T-helper 17 cell (primary cell): ENCODE measurements around the gene SLC2A5. TPM values are rescaled to one million over a fixed set of nuclear protein-coding genes. Genes with fewer than 3 reads are reported as not detected.

Experiments used
- ATAC-seq: fragments of 150-1000 bp; cut with Tn5 transposase; 2 replicates; pipeline ENCODE4 v1.10.0; 2021; ENCODE audit warnings: mild to moderate bottlenecking, moderate library complexity
- DNase-seq, 3 donors: peaks; one replicate each; pipeline versions ENCODE4 v3.0.0 to v3.0.0-alpha.2; 2020 to 2021
- H3K9me3 ChIP-seq: one replicate; pipeline ENCODE4 v1.7.0; 2013; ENCODE audit warnings: low read length, mild to moderate bottlenecking; ENCODE audit not compliant: control insufficient read depth, poor library complexity, severe bottlenecking
- H3K27ac Mint-ChIP-seq: one replicate; pipeline ENCODE4 v1.8.0; 2022; ENCODE audit warnings: mild to moderate bottlenecking, moderate library complexity, mixed read lengths
- H3K27me3 Mint-ChIP-seq: one replicate; pipeline ENCODE4 v1.8.0; 2022; ENCODE audit warnings: mixed read lengths
- H3K36me3 Mint-ChIP-seq: one replicate; pipeline ENCODE4 v1.8.0; 2022; ENCODE audit warnings: low read depth, mixed read lengths
- H3K4me1 Mint-ChIP-seq: one replicate; pipeline ENCODE4 v1.8.0; 2022; ENCODE audit warnings: mild to moderate bottlenecking, mixed read lengths
- H3K4me3 Mint-ChIP-seq: one replicate; pipeline ENCODE4 v1.8.0; 2022; ENCODE audit warnings: mild to moderate bottlenecking, moderate library complexity, mixed read lengths
- total RNA-seq, 4 donors: library from RNA in 2 of 4; stranded (reverse) in 2 of 4; gene quantifications; one replicate each; pipeline ENCODE4 v1.2.3 and lab custom pipeline; 2022 to 2026

Gene SLC2A5
- total RNA-seq, 2 donors from 2014 or later = 0.85 TPM; not detected in 1

DNA sequence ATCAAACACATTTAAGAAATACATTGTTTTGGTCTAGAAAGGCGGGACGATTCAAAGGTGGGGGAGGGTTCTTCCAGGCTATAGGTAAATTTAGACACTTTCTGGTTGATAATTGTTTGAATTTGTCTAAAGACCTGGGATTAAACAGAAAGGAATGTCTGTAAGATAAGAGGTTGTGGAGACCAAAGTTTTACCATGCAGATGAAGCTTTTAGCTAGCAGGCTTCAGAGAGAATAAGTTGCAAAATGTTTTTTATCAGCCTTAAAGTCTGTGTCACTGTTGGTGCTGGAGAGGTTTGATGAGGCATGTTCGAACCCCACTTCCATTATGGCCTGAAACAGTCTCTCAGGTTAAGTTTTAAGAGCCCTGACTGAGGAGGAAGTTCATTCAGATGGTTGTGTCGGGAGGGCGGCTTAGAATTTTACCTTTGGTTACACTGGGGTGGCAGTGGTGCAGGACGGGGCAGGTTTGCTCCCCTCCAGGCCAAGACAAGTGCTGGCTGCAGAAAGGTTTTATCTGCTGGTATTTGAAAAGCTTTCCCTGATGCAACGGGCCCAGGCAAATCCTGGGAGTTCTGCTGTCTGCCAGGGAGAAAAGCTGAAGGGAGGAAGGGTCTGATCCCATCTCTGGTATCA lies 16.0 kb upstream of the SLC2A5 start:
- peaks cover 21% of the 10 kb centered on the region for H3K27me3 Mint-ChIP-seq
- no peak for ATAC-seq

GRCh38 chr1:9084906-9085305 lies 15.5 kb upstream of the SLC2A5 start:
- Mint-ChIP-seq H3K36me3 (peaks cover 3% of the 10 kb centered on the region), H3K4me1 (peaks cover 5% of the 10 kb centered on the region), H3K27me3 (peaks cover 24% of the 10 kb centered on the region), H3K4me3 (no peak overlapping the region), H3K27ac (no peak overlapping the region)
- no peak for ATAC-seq
- no peak for DNase-seq
- H3K9me3 ChIP-seq = no peaks in the 10 kb centered on the region

More for the DNA sequence above, 16.0 kb upstream of the SLC2A5 start:
- no peak for DNase-seq
- H3K4me1 Mint-ChIP-seq = peaks cover 3% of the 10 kb centered on the region
- peaks cover 3% of the 10 kb centered on the region for H3K36me3 Mint-ChIP-seq
- no peak overlapping the region for H3K4me3 Mint-ChIP-seq
- no peaks in the 10 kb centered on the region for H3K9me3 ChIP-seq
- H3K27ac Mint-ChIP-seq = no peak overlapping the region

- H3K27me3 Mint-ChIP-seq = peaks cover 41% of the 10 kb centered on the region
- no peaks in the 10 kb centered on the region for H3K9me3 ChIP-seq
- peak overlapping the region; percentile 53 for H3K27ac Mint-ChIP-seq
- DNase-seq (no peak), ATAC-seq (no peak)
- H3K4me3 Mint-ChIP-seq = no peak overlapping the region
- H3K4me1 Mint-ChIP-seq = peaks cover 10% of the 10 kb centered on the region
- no peaks in the 10 kb centered on the region for H3K36me3 Mint-ChIP-seq
Measured at GRCh38 chr1:9081473-9081872, 12.0 kb upstream of the SLC2A5 start.

DNA sequence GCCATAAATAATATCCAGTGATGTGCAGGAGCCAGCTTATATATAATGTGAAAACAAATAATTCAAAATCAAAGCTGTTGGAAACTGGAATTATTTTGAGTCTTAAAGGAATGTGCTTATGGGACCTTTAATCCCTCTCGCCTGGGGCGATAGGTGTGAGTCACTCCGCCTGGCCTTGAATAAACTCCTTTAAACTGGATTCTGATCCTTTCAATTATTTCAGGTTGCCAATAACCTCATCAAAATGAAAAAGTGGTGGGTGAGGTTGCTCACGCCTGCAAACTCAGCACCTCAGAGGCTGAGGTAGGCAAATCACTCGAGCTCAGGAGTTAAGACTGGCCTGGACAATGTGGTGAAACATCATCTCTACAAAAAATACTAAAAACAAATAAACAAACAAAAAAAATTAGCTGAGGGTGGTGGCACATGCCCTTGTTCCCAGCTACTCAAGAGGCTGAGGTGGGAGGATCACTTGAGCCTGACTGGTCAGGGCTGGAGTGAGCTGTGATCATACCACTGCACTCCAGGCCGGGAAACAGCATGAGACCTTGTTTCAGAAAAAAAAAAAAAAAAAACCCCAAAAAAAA lies 11.4 kb upstream of the SLC2A5 start:
- H3K4me1 Mint-ChIP-seq = peaks cover 12% of the 10 kb centered on the region
- H3K9me3 ChIP-seq = no peaks in the 10 kb centered on the region
- H3K27ac Mint-ChIP-seq = no peak overlapping the region
- DNase-seq (no peak), ATAC-seq (no peak)
- H3K27me3 Mint-ChIP-seq = peaks cover 48% of the 10 kb centered on the region
- no peaks in the 10 kb centered on the region for H3K36me3 Mint-ChIP-seq
- H3K4me3 Mint-ChIP-seq = no peak overlapping the region

GRCh38 chr1:9079988-9080704 lies 10.7 kb upstream of the SLC2A5 start:
- no peak for DNase-seq
- Mint-ChIP-seq H3K27me3 (peaks cover 51% of the 10 kb centered on the region), H3K4me1 (peaks cover 14% of the 10 kb centered on the region), H3K27ac (no peak overlapping the region), H3K4me3 (no peak overlapping the region), H3K36me3 (no peaks in the 10 kb centered on the region)
- no peaks in the 10 kb centered on the region for H3K9me3 ChIP-seq
- ATAC-seq = no peak

- H3K36me3 Mint-ChIP-seq = no peaks in the 10 kb centered on the region
- no peak for ATAC-seq
- H3K27ac Mint-ChIP-seq = no peak overlapping the region
- H3K4me1 Mint-ChIP-seq = peaks cover 16% of the 10 kb centered on the region
- H3K27me3 Mint-ChIP-seq = peaks cover 54% of the 10 kb centered on the region
- no peak overlapping the region for H3K4me3 Mint-ChIP-seq
- no peaks in the 10 kb centered on the region for H3K9me3 ChIP-seq
- DNase-seq = no peak
Measured at GRCh38 chr1:9078752-9079500, 9.5 kb upstream of the SLC2A5 start.

- no peak for DNase-seq
- no peak for ATAC-seq
- no peak overlapping the region for H3K27ac Mint-ChIP-seq
- no peak overlapping the region for H3K4me3 Mint-ChIP-seq
- peaks cover 16% of the 10 kb centered on the region for H3K4me1 Mint-ChIP-seq
- H3K36me3 Mint-ChIP-seq = no peaks in the 10 kb centered on the region
- no peaks in the 10 kb centered on the region for H3K9me3 ChIP-seq
- peaks cover 57% of the 10 kb centered on the region for H3K27me3 Mint-ChIP-seq
Measured at GRCh38 chr1:9078015-9078751, 8.7 kb upstream of the SLC2A5 start.

- H3K27me3 Mint-ChIP-seq = peaks cover 44% of the 10 kb centered on the region
- H3K9me3 ChIP-seq = no peaks in the 10 kb centered on the region
- no peaks in the 10 kb centered on the region for H3K36me3 Mint-ChIP-seq
- DNase-seq (no peak), ATAC-seq (peak; percentile 48)
- H3K4me3 Mint-ChIP-seq = no peak overlapping the region
- H3K4me1 Mint-ChIP-seq = peaks cover 11% of the 10 kb centered on the region
- no peak overlapping the region for H3K27ac Mint-ChIP-seq
Measured at GRCh38 chr1:9075022-9075421, 5.6 kb upstream of the SLC2A5 start.

GRCh38 chr1:9073143-9073542 lies 3.7 kb upstream of the SLC2A5 start:
- ATAC-seq = no peak
- H3K4me1 Mint-ChIP-seq = peaks cover 13% of the 10 kb centered on the region
- no peak overlapping the region for H3K27ac Mint-ChIP-seq
- peaks cover 41% of the 10 kb centered on the region for H3K27me3 Mint-ChIP-seq
- no peaks in the 10 kb centered on the region for H3K36me3 Mint-ChIP-seq
- H3K4me3 Mint-ChIP-seq = no peak overlapping the region
- no peak for DNase-seq
- H3K9me3 ChIP-seq = no peaks in the 10 kb centered on the region

DNA sequence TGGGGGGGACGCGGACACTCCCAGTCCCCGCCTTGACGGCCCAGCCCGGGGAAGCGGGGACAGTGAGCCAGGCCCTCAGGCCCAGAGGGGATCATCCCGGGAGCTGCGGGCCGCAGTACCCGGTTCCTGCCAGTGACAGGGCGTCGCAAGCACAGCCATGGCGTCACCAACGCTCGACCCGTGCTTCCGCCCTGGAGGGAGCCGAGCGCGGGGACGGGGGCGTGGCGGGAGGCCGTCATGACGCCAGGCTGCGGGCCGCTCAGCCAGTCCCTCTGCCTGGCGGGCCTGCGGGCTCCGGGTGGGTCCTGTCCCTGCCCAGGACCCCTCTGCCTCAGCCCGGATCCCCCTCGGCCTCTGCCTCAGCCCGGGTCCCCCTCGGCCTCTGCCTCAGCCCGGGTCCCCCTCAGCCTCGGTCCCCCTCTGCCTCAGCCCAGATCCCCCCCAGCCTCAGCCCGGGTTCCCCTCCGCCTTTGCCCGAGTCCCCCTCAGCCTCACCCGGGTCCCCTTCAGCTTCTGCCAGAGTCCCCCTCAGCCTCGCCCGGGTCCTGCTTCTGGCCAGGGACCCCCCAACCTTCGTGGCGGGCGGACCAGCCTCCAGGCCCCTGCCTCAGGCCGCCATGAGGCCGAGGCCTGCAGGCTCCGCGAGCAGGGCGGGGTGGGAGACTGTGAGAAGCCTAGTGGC lies 2.3 kb upstream of the SLC2A5 start:
- Mint-ChIP-seq H3K27me3 (peaks cover 49% of the 10 kb centered on the region), H3K27ac (no peak overlapping the region), H3K4me3 (no peak overlapping the region), H3K4me1 (peaks cover 13% of the 10 kb centered on the region), H3K36me3 (no peaks in the 10 kb centered on the region)
- H3K9me3 ChIP-seq = no peaks in the 10 kb centered on the region
- no peak for DNase-seq
- no peak for ATAC-seq

DNA sequence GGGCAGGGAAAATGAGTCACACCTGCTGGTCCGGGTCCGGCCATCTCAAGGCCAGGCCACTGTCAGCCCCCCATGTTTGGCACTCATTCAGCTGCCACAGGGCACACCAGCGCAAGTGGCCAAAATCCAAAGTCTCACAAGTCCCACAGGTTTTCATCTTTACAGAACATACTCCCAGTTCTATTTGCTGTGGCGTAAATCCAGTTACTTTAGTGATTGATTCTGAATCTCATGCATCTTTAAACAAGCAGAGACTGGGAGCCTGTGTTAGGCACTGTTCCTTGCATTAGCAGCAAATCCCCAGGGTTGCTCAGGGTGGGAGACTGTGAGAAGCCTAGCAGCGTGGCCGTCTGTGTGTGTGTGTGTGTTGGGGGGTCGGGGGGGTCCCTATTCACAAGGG lies 1.1 kb upstream of the SLC2A5 start:
- DNase-seq (no peak), ATAC-seq (no peak)
- peaks cover 2% of the 10 kb centered on the region for H3K36me3 Mint-ChIP-seq
- no peaks in the 10 kb centered on the region for H3K9me3 ChIP-seq
- H3K4me3 Mint-ChIP-seq = no peak overlapping the region
- H3K27ac Mint-ChIP-seq = no peak overlapping the region
- H3K27me3 Mint-ChIP-seq = peaks cover 38% of the 10 kb centered on the region
- peaks cover 11% of the 10 kb centered on the region for H3K4me1 Mint-ChIP-seq

GRCh38 chr1:9068981-9069325 lies 482 bp downstream of the SLC2A5 start:
- no peak for DNase-seq
- no peak overlapping the region for H3K27ac Mint-ChIP-seq
- H3K4me1 Mint-ChIP-seq = peaks cover 9% of the 10 kb centered on the region

More at GRCh38 chr1:9068981-9069325, 482 bp downstream of the SLC2A5 start:
- Mint-ChIP-seq H3K36me3 (peaks cover 2% of the 10 kb centered on the region), H3K4me3 (peak overlapping the region; percentile 73), H3K27me3 (peaks cover 32% of the 10 kb centered on the region)
- ATAC-seq = no peak
- H3K9me3 ChIP-seq = no peaks in the 10 kb centered on the region
